Cardiac fibroblast (primary cell): Measurements from ENCODE around the gene KRT12.
A peak's percentile ranks its signal among the peaks of the same experiment; 100 is the strongest.

Experiments used
- DNase-seq, 2 donors: peaks; one replicate each; pipeline versions ENCODE4 v3.0.0 to v3.0.0-alpha.2; 2010; ENCODE audit warnings: low read depth in 2 of 2
- H3K4me3 ChIP-seq, 2 donors: replicated peaks in 1 of 2; 1 replicate in 1 of 2; 2 replicates in 1 of 2; pipeline ENCODE4 v1.5.1; 2011; ENCODE audit warnings: low read depth in 2 of 2, low read length in 2 of 2, mild to moderate bottlenecking in 2 of 2, moderate library complexity in 1 of 2
- CTCF ChIP-seq: IDR thresholded peaks from one replicate; pipeline ENCODE4 v1.5.1; 2011; ENCODE audit warnings: low read depth, mild to moderate bottlenecking, low read length, inconsistent platforms

Gene KRT12

GRCh38 chr17:40866838-40867237 lies at the start of gene KRT12:
Gene KRT12 (minus strand): TSS chr17:40867223. CDS start chr17:40867186, 37 bp downstream.
- no peak for TF ChIP-seq CTCF
- no peak for DNase-seq
- H3K4me3 ChIP-seq: no peak within 1 kb of the TSS

DNA sequence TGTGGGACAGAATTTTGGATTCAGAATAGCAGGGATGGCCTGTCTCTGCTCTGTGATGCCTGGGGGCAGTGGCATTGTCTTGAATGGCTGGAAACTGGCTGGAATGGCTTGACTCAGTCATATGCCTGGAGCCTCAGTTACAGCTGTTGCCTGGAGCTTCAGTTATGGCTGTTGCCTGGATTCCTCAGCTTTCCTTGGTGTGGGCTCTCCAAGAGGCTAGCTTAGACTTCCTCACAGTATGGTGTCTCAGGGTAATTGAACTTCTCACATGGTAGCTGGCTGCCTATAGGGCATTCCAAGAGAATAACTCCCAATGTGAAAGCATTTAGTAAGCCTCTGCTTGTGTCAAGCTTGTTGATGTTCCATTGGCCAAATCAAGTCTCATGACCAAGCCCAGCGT lies 49.3 kb upstream of the KRT12 start:
- no peak for DNase-seq
- no peak for TF ChIP-seq CTCF
- H3K4me3 ChIP-seq: no peak overlapping the region

DNA sequence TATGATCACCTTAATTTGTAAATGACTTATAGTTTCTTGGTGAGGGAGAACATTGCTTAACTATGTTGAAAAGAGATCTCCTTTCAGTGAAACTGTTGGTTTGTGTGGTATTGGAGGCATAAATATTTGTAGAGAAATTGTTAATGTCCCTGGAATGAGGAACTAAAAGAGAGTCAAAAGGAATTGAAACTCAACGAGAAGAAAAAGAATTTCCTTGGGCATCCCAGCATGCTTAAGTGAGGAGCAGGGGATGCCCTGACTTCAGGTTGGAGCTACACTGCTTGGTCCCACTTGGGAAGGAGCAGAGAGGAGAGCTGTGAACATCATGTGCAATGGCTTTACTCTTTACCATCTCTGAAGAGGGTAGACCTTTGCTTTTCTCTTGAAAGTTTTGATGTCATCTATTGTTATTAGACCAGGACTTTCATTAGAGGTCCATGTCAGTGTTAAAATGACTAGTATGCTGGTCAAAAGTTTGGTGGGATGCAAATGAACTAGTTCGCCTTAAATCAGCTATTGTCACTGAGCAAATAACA lies 48.8 kb upstream of the KRT12 start:
- peak; percentile 16 to 68 for DNase-seq
- TF ChIP-seq CTCF: no peak
- no peak overlapping the region for H3K4me3 ChIP-seq

- DNase-seq: peak; percentile 67 to 96
- TF ChIP-seq CTCF: no peak
- no peak overlapping the region for H3K4me3 ChIP-seq
Measured at GRCh38 chr17:40915199-40915661, 48.2 kb upstream of the KRT12 start.

DNA sequence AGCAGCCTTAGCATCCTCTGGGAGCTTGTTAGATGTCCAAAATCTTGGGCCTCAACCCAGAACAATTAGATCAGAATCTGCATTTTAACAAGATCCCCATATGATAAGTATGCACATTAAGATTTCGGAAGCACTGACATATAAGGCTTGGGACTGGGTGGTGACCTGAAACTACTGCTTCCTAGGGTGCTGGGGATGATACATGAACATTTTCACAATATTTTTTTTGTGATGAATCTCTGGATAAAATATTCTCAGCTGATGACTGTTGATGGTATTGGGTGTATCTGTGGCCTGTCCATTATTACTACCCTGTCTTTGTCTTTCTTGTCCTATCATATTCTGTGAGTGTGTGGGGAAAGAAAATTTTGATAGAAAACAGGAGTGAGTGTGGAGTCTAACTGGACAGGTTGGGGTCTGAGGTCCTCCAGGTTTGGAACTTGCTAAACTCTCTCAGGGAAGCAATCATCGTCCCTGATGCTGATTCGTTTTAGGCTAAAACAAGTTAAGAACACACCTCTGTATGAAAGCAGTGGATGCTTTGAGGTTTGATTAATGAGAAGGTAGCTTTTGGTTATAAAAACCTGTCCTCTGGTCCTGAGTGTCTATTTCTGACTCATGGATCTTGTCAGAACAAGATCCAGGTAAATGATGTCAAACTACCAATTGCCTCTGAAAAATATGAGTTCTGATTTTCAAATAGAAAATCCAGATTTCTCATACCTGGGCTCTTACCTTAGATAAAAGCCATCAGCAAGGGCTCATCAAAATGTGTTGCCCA lies 47.2 kb upstream of the KRT12 start:
- H3K4me3 ChIP-seq: no peak overlapping the region
- peak in 1 of 2 donors; percentile 43 for DNase-seq
- TF ChIP-seq CTCF: no peak

DNA sequence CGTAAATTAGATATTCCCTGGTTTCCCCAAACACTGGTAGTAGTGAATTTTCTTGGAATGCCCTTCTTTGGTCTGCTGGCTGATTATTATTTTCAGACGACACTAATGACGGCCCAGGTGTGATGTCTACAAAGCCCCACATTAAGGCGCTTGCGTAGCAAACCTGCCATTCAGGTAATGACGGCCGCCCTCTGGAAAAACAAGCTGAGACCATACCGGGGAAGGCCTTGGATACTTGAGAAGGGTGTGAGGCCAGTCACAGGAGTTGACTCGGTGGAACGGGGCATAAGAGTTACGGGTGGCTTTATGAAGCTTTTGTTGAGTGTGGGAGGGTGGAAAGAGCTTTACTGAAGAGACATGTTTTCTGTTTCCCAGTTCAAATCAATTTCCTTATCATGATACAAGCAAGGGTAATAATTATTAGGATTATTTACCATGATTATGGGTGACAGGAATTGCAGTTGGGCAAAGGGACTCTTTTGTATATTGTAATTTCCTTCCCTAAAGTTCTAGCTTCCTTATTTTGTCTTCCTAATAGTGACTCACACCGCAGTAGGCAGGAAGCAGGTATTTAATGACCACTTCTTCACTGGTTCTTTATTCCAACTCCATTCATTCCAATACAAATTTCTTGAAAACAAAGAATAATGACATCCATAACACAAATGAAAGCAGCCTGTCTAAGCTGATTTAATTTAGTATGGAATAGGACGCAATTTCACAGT lies 45.6 kb upstream of the KRT12 start:
- no peak overlapping the region for H3K4me3 ChIP-seq
- DNase-seq: no peak
- TF ChIP-seq CTCF: no peak
